ENCODE results near the gene RAB36. TPM values are rescaled to one million over a fixed set of nuclear protein-coding genes. Genes with fewer than 3 reads are reported as not detected.

Gene RAB36
- polyA plus RNA-seq, 1 donor from 2014 or later, result 3.2 TPM

- TF ChIP-seq POLR2AphosphoS5 (IDR thresholded peaks at IDR 0.05), result no peak
- TF ChIP-seq CTCF (IDR thresholded peaks at IDR 0.05; ENCODE audit: poor library complexity, severe bottlenecking), result no peak
- no peak for TF ChIP-seq SMC3 (conservative IDR thresholded peaks at IDR 0.05; ENCODE audit: poor library complexity)
- no peak for TF ChIP-seq REST (IDR thresholded peaks at IDR 0.05; ENCODE audit: borderline replicate concordance)
- no peak for TF ChIP-seq RAD21 (conservative IDR thresholded peaks at IDR 0.05)
- TF ChIP-seq TAF1 (IDR thresholded peaks at IDR 0.05; ENCODE audit: low read depth), result no peak
- TF ChIP-seq MXI1 (conservative IDR thresholded peaks at IDR 0.05; ENCODE audit: poor library complexity, severe bottlenecking), result no peak
- TF ChIP-seq EZH2 (IDR thresholded peaks at IDR 0.05; ENCODE audit: borderline replicate concordance, insufficient read depth, low read length, poor library complexity, severe bottlenecking), result no peak
- TF ChIP-seq EP300 (conservative IDR thresholded peaks at IDR 0.05; ENCODE audit: poor library complexity, severe bottlenecking), result no peak
- peaks cover 13% of the 10 kb centered on the region for H4K20me1 ChIP-seq (ENCODE audit: insufficient read depth)
- H3K27ac ChIP-seq (ENCODE audit: low read length), result no peak overlapping the region
- H3K9me3 ChIP-seq (ENCODE audit: low read length), result no peaks in the 10 kb centered on the region
- no peaks in the 10 kb centered on the region for H3K27me3 ChIP-seq (ENCODE audit: insufficient read depth, low read depth, low read length)
- peaks cover 80% of the 10 kb centered on the region for H3K79me2 ChIP-seq (replicated peaks; ENCODE audit: insufficient read depth, low read length)
- H3K36me3 ChIP-seq (ENCODE audit: insufficient read depth, low read length), result peaks cover 12% of the 10 kb centered on the region
- H2AFZ ChIP-seq (ENCODE audit: low read depth, low read length), result no peak overlapping the region
- no peaks in the 10 kb centered on the region for H3K9me2 ChIP-seq (ENCODE audit: insufficient read depth, low read length)
- no peak overlapping the region for H3K9ac ChIP-seq (ENCODE audit: low read length)
- H3K4me3 ChIP-seq (ENCODE audit: low read length), result no peak overlapping the region
- H3F3A ChIP-seq (ENCODE audit: insufficient read depth, low read length, poor library complexity, severe bottlenecking), result no peaks in the 10 kb centered on the region
- no peak overlapping the region for H3K4me2 ChIP-seq (ENCODE audit: low read length)
Observed at GRCh38 chr22:23192133-23192532, 46.9 kb downstream of the RAB36 start.

GRCh38 chr22:23192558-23192957, 47.3 kb downstream of the RAB36 start:
- no peak overlapping the region for H3K4me3 ChIP-seq (ENCODE audit: low read length)
- H3K27me3 ChIP-seq (ENCODE audit: insufficient read depth, low read depth, low read length), result no peaks in the 10 kb centered on the region
- H3K4me2 ChIP-seq (ENCODE audit: low read length), result no peak overlapping the region
- peaks cover 13% of the 10 kb centered on the region for H4K20me1 ChIP-seq (ENCODE audit: insufficient read depth)
- no peak for TF ChIP-seq POLR2AphosphoS5 (IDR thresholded peaks at IDR 0.05)
- no peak for TF ChIP-seq MXI1 (conservative IDR thresholded peaks at IDR 0.05; ENCODE audit: poor library complexity, severe bottlenecking)
- no peak for TF ChIP-seq SMC3 (conservative IDR thresholded peaks at IDR 0.05; ENCODE audit: poor library complexity)
- no peak for TF ChIP-seq REST (IDR thresholded peaks at IDR 0.05; ENCODE audit: borderline replicate concordance)
- TF ChIP-seq TAF1 (IDR thresholded peaks at IDR 0.05; ENCODE audit: low read depth), result no peak
- TF ChIP-seq CTCF (IDR thresholded peaks at IDR 0.05; ENCODE audit: poor library complexity, severe bottlenecking), result no peak
- no peak for TF ChIP-seq EP300 (conservative IDR thresholded peaks at IDR 0.05; ENCODE audit: poor library complexity, severe bottlenecking)
- TF ChIP-seq RAD21 (conservative IDR thresholded peaks at IDR 0.05), result no peak
- TF ChIP-seq EZH2 (IDR thresholded peaks at IDR 0.05; ENCODE audit: borderline replicate concordance, insufficient read depth, low read length, poor library complexity, severe bottlenecking), result no peak
- no peaks in the 10 kb centered on the region for H3K9me3 ChIP-seq (ENCODE audit: low read length)
- no peaks in the 10 kb centered on the region for H3K9me2 ChIP-seq (ENCODE audit: insufficient read depth, low read length)
- no peaks in the 10 kb centered on the region for H3F3A ChIP-seq (ENCODE audit: insufficient read depth, low read length, poor library complexity, severe bottlenecking)
- no peak overlapping the region for H3K9ac ChIP-seq (ENCODE audit: low read length)
- no peak overlapping the region for H2AFZ ChIP-seq (ENCODE audit: low read depth, low read length)
- H3K79me2 ChIP-seq (replicated peaks; ENCODE audit: insufficient read depth, low read length), result peaks cover 78% of the 10 kb centered on the region
- H3K36me3 ChIP-seq (ENCODE audit: insufficient read depth, low read length), result peaks cover 12% of the 10 kb centered on the region
- H3K27ac ChIP-seq (ENCODE audit: low read length), result no peak overlapping the region

Measured in neural cell (in vitro differentiated cells).